Lung (tissue), 12 donors: ENCODE measurements around the gene UGT2A1. TPM values are rescaled to one million over a fixed set of nuclear protein-coding genes. Genes with fewer than 3 reads are reported as not detected.

Source experiments
- ATAC-seq: fragments of 200-7000 bp; cut with Tn5 transposase; one replicate; pipeline ENCODE4 v1.9.1; 2020; ENCODE audit warnings: moderate number of reproducible peaks; ENCODE audit not compliant: insufficient read depth, low FRiP score
- DNase-seq, 3 donors: peaks; one replicate each; pipeline ENCODE4 v3.0.0-alpha.2; 2013 to 2017
- H3K27ac ChIP-seq, 2 donors: one replicate each; pipeline ENCODE4 v1.5.1; 2013; ENCODE audit warnings: mild to moderate bottlenecking in 2 of 2, moderate library complexity in 2 of 2, control low read depth in 1 of 2, inconsistent platforms in 1 of 2, low read depth in 1 of 2, low read length in 1 of 2
- H3K27me3 ChIP-seq, 3 donors: one replicate each; pipeline ENCODE4 v1.5.1; 2013; ENCODE audit warnings: low read length in 2 of 3; ENCODE audit not compliant: control insufficient read depth in 3 of 3, insufficient read depth in 3 of 3
- H3K36me3 ChIP-seq, 4 donors: one replicate each; pipeline ENCODE4 v1.5.1; 2013; ENCODE audit warnings: low read length in 4 of 4, mild to moderate bottlenecking in 1 of 4, moderate library complexity in 1 of 4; ENCODE audit not compliant: control insufficient read depth in 4 of 4, insufficient read depth in 4 of 4
- H3K4me1 ChIP-seq, 5 donors: one replicate each; pipeline ENCODE4 v1.5.1; 2013; ENCODE audit warnings: low read length in 5 of 5, mild to moderate bottlenecking in 2 of 5, moderate library complexity in 1 of 5; ENCODE audit not compliant: control insufficient read depth in 5 of 5, insufficient read depth in 5 of 5
- H3K4me3 ChIP-seq: one replicate; pipeline ENCODE4 v1.5.1; 2013; ENCODE audit warnings: mild to moderate bottlenecking, control low read depth, moderate library complexity
- H3K9ac ChIP-seq, 2 donors: one replicate each; pipeline ENCODE4 v1.5.1; 2013; ENCODE audit warnings: low read length in 2 of 2, control low read depth in 1 of 2; ENCODE audit not compliant: insufficient read depth in 1 of 2
- H3K9me3 ChIP-seq, 4 donors: one replicate each; pipeline ENCODE4 v1.5.1; 2013; ENCODE audit warnings: low read length in 3 of 4, mild to moderate bottlenecking in 1 of 4, moderate library complexity in 1 of 4; ENCODE audit not compliant: control insufficient read depth in 4 of 4, insufficient read depth in 3 of 4
- CTCF ChIP-seq: IDR thresholded peaks from 2 replicates; pipeline ENCODE4 v1.5.1; 2012; ENCODE audit warnings: mild to moderate bottlenecking; ENCODE audit errors: control extremely low read depth, extremely low read depth
- WGBS, 2 donors: extraction: QIAGEN DNeasy Blood & Tissue Kit; methylation state at CpG; one replicate each; pipeline ENCODE4 v1.1.7; 2013; 5-methylcytosine and 5-hydroxymethylcytosine counted together
- polyA plus RNA-seq, 2 donors: library from polyadenylated mRNA; stranded (reverse); fragments of 200-250 nt; gene quantifications; one replicate each; pipeline ENCODE4 v1.2.1, GENCODE V29; 2013
- total RNA-seq, 2 donors: library from RNA; depleted of rRNA in 1 of 2; stranded (reverse); fragments of >200 nt in 1 of 2; gene quantifications; one replicate each; pipeline ENCODE4 v1.2.1, GENCODE V29; 2014 to 2021
- donor health status: control.
- donor health status: control.
- donor health status: Bipolar disorder and iron deficiency.
- donor health status: healthy.
- donor health status: DM: yes; HTN: yes; CAD: no.

The UGT2A1 gene
- total and polyA plus RNA-seq, 4 donors, result 0.13 TPM; not detected in 3

GRCh38 chr4:69584135-69584534 is 68.9 kb downstream of the UGT2A1 start:
- DNase-seq (no peak), ATAC-seq (no peak)
- Histone ChIP-seq H3K27me3 (no peaks in the 10 kb centered on the region), H3K27ac (no peak overlapping the region), H3K9ac (no peak overlapping the region), H3K4me3 (no peak overlapping the region), H3K36me3 (no peaks in the 10 kb centered on the region), H3K4me1 (no peaks in the 10 kb centered on the region), H3K9me3 (no peaks in the 10 kb centered on the region)
- TF ChIP-seq CTCF, result no peak
- 79 to 83% methylated on average over 5 of the region's 5 CpGs for WGBS, 2 donors

- no peak for TF ChIP-seq CTCF
- no peak for ATAC-seq
- no peak overlapping the region for H3K9ac ChIP-seq
- H3K4me1 ChIP-seq, result no peaks in the 10 kb centered on the region
- DNase-seq, result no peak
- H3K27me3 ChIP-seq, result no peaks in the 10 kb centered on the region
- H3K27ac ChIP-seq, result no peak overlapping the region
- no peaks in the 10 kb centered on the region for H3K9me3 ChIP-seq
- 68 to 77% methylated on average over 2 of the region's 2 CpGs for WGBS, 2 donors
- no peaks in the 10 kb centered on the region for H3K36me3 ChIP-seq
- H3K4me3 ChIP-seq, result no peak overlapping the region
Measured at GRCh38 chr4:69583543-69583942, 69.5 kb downstream of the UGT2A1 start.

- DNase-seq (no peak), ATAC-seq (no peak)
- WGBS, 2 donors, result 93 to 96% methylated on average over 1 of the region's 1 CpG
- H3K4me3 ChIP-seq, result no peak overlapping the region
- no peaks in the 10 kb centered on the region for H3K4me1 ChIP-seq
- H3K9ac ChIP-seq, result no peak overlapping the region
- TF ChIP-seq CTCF, result no peak
- H3K9me3 ChIP-seq, result peaks cover 0 to 5% (median 0%) of the 10 kb centered on the region in 4 donors
- H3K27ac ChIP-seq, result no peak overlapping the region
- H3K27me3 ChIP-seq, result no peaks in the 10 kb centered on the region
- no peaks in the 10 kb centered on the region for H3K36me3 ChIP-seq
Measured at GRCh38 chr4:69577245-69577644, 75.8 kb downstream of the UGT2A1 start.

GRCh38 chr4:69576251-69576877 is 76.7 kb downstream of the UGT2A1 start:
- DNase-seq (no peak), ATAC-seq (no peak)
- WGBS, 2 donors, result 96 to 97% methylated on average over 24 of the region's 24 CpGs
- H3K4me1 ChIP-seq, result no peaks in the 10 kb centered on the region
- no peak overlapping the region for H3K4me3 ChIP-seq
- TF ChIP-seq CTCF, result no peak
- H3K9ac ChIP-seq, result no peak overlapping the region
- no peaks in the 10 kb centered on the region for H3K36me3 ChIP-seq
- no peak overlapping the region for H3K27ac ChIP-seq
- H3K27me3 ChIP-seq, result no peaks in the 10 kb centered on the region
- H3K9me3 ChIP-seq, result peaks cover 0 to 5% (median 0%) of the 10 kb centered on the region in 4 donors
